ENCODE measurements around the gene PTGS2. TPM values are rescaled to one million over a fixed set of nuclear protein-coding genes. Genes with fewer than 3 reads are reported as not detected.
"Not testable (repeated sequence)": the region's sequence is repeated elsewhere in the genome, so short reads cannot be mapped to it uniquely, and the experiment has no call there.

PTGS2 gene
- total and polyA plus RNA-seq, 2 of the 8 experiments (the other 6 are each of a cell fraction or from before 2014, with no cell fraction given) = 0.29 to 0.35 TPM

DNA sequence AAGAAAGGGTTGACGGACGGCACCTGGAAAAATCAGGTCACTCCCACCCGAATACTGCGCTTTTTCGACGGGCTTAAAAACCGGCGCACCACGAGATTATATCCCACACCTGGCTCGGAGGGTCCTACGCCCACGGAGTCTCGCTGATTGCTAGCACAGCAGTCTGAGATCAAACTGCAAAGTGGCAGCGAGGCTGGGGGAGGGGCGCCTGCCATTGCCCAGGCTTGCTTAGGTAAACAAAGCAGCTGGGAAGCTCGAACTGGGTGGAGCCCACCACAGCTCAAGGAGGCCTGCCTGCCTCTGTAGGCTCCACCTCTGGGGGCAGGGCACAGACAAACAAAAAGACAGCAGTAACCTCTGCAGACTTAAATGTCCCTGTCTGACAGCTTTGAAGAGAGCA is 42.7 kb downstream of the PTGS2 start:
- Histone ChIP-seq H3K9ac (replicated peaks in 1 of 4; ENCODE audit: extremely low read depth in 1 of 4, low read depth in 3 of 4, low read length in 3 of 4) (peak overlapping the region in 3 of 4 experiments; percentile 63 to 75 (median 66); a peak in 6 of 7 replicates), H3K4me3 (ENCODE audit: extremely low read depth in 1 of 4, insufficient read depth in 2 of 4, low read depth in 3 of 4, low read length in 4 of 4) (peak overlapping the region; percentile 43 to 61 (median 52); a peak in 6 of 8 replicates), H4K8ac (ENCODE audit: extremely low read depth, insufficient read depth, low read length) (peak overlapping the region; percentile 92; the same call in 1 of the 2 replicates), H3K18ac (ENCODE audit: extremely low read depth, low read length) (peak overlapping the region; percentile 48; the same call in 1 of the 2 replicates), H3K4me2 (ENCODE audit: insufficient read depth in 1 of 2, low read depth in 2 of 2, low read length in 2 of 2) (peak overlapping the region; percentile 65 to 74), H2AFZ (ENCODE audit: low read length) (peak overlapping the region; percentile 60; the same call in 1 of the 2 replicates)
- H3K4ac ChIP-seq (replicated peaks; ENCODE audit: insufficient read length, low read depth, low read length); H3K56ac ChIP-seq (replicated peaks; ENCODE audit: insufficient read length, low read depth, low read length); H3K27me3 ChIP-seq (replicated peaks in 1 of 4; ENCODE audit: control insufficient read depth in 3 of 4, extremely low read depth in 1 of 4, insufficient read depth in 3 of 4, low read length in 3 of 4); H2AK5ac ChIP-seq (ENCODE audit: low read depth, low read length); H3K79me1 ChIP-seq (ENCODE audit: low read depth, low read length); H3K27ac ChIP-seq (ENCODE audit: low read depth, low read length); H4K91ac ChIP-seq (replicated peaks; ENCODE audit: insufficient read length, low read length); H3K23ac ChIP-seq (ENCODE audit: insufficient read length); H2BK12ac ChIP-seq (ENCODE audit: low read depth, low read length); H3K9me3 ChIP-seq (ENCODE audit: insufficient read depth in 2 of 2, low read depth in 1 of 2, low read length in 1 of 2); H2BK5ac ChIP-seq (ENCODE audit: low read depth, low read length); H3K23me2 ChIP-seq (ENCODE audit: low read depth, low read length); H2BK15ac ChIP-seq (ENCODE audit: low read length); H4K20me1 ChIP-seq (replicated peaks in 1 of 2; ENCODE audit: control insufficient read depth in 1 of 2, insufficient read depth in 2 of 2, low read length in 2 of 2); H3K36me3 ChIP-seq (ENCODE audit: control insufficient read depth in 2 of 4, insufficient read depth in 4 of 4, low read length in 3 of 4); H4K5ac ChIP-seq (ENCODE audit: insufficient read length, low read depth, low read length); H3K14ac ChIP-seq (ENCODE audit: insufficient read length); H3K79me2 ChIP-seq (ENCODE audit: control insufficient read depth in 1 of 2, insufficient read depth in 2 of 2, low read length in 2 of 2); H3K4me1 ChIP-seq (replicated peaks in 1 of 4; ENCODE audit: control insufficient read depth in 3 of 4, insufficient read depth in 4 of 4, low read length in 3 of 4); H2BK120ac ChIP-seq (replicated peaks; ENCODE audit: low read depth, low read length); H2BK20ac ChIP-seq (ENCODE audit: low read length); FAIRE-seq: not testable (repeated sequence)
- WGBS, 2 experiments (ENCODE audit: extremely low coverage in 1 of 2, insufficient coverage in 1 of 2, insufficient read length in 1 of 2, insufficient replicate concordance in 2 of 2, low coverage in 1 of 2, low lambda C conversion rate in 2 of 2, missing lambda C conversion rate in 1 of 2) = 2% methylated on average over 13 of the region's 16 CpGs; no CpG with 5 or more reads in 1 of the 2 experiments
- DNase-seq (ENCODE audit: low read depth in 1 of 2, low spot score in 2 of 2) = peak in 1 of 2 experiments; percentile 71
- ChIA-PET CTCF (ENCODE audit: partially characterized antibody) (interaction anchor here (1.1 to 2.2 kb wide), 2 partner anchors 43 to 349 kb away, joined by 4 to 7 read pairs; partner anchors contain the start of gene PTGS2), POLR2A (ENCODE audit: partially characterized antibody) (interaction anchor here (1.3 kb wide), 1 partner anchor 263 kb away, joined by 4 read pairs; the partner anchor contains the start of gene TPR)
